ENCODE data around the gene NPIPB2.
"Not testable (repeated sequence)": the region's sequence is repeated elsewhere in the genome, so short reads cannot be mapped to it uniquely, and the experiment has no call there.

The NPIPB2 gene

DNA sequence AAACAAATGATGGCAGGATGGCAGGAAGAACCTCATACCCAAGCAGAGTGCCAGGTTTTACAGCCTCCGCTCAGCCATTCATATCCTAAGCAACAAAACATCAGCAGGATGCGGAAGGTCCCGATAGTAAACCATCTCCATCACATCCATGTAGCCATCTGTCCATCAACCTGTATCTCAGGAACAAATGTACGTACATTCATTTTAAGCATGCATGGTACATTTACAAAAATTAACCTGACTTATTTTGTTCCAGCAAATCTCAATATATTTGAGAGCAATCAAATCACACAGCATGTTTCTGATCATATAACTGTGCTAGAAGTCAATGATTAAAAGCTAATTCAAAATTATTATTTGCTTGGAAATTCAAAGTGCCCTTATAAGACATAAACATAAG lies at the start of gene NPIPB2:
Gene NPIPB2, minus strand, starts transcription at position 101 of the 400 bp plus-strand sequence. Its CDS starts 0 bp downstream, at position 101.
- DNase-seq = not testable (repeated sequence)

GRCh38 chr16:11990702-11991390 lies 49.0 kb upstream of the NPIPB2 start:
- no peak for DNase-seq

GRCh38 chr16:11988258-11988978 lies 46.6 kb upstream of the NPIPB2 start:
- DNase-seq = no peak

DNA sequence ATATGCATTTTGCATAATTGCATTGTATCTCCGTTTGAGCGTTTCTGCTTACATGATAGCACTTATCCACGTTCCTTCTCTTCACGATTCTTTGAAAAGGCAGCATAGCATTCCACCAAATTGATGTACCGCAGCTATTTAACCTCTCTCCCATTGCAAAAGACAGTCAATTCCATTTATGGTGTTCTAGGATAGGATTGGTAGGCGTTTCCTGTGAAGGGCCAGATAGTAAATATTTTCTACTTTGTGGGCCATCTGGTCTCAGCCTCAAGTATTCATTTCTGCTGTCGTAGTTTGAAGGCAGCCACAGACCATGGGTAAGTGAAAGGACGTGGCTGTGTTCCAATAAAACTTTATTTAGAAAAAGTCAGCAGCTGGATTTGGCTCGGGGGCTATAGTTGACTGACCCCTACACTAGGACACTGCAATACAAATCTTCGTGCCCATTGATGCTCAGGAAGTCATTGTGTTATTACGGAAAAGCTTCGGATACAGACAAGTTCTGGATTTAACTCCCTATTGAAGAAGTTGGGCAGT lies 44.7 kb upstream of the NPIPB2 start:
- DNase-seq = no peak

- no peak for DNase-seq
These were observed 43.4 kb upstream of the NPIPB2 start for GRCh38 chr16:11985250-11985649.

GRCh38 chr16:11980136-11980844 lies 38.4 kb upstream of the NPIPB2 start:
- no peak for DNase-seq

GRCh38 chr16:11979013-11979672 lies 37.3 kb upstream of the NPIPB2 start:
- no peak for DNase-seq

DNA sequence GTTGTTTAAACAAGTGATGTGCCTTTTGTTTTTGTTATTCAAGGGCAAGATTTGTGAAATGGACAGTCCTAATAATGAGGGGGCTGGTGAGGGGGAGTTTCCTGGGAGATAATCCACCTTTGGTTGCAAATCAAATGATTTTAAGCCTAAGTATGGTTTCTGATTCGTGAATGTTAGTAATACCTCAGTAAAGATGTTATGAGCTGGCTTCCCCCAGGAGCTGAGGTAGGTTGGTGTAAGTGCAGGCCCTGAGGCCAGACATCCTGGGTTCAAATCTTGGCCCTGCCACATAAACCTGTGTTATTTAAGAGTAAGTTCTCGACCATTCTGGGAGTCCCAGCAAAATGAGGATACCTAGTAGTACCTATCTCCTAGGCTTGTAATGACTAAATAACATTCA lies 36.2 kb upstream of the NPIPB2 start:
- DNase-seq = no peak

- DNase-seq = no peak
These were observed 35.7 kb upstream of the NPIPB2 start for GRCh38 chr16:11977376-11978041.

GRCh38 chr16:11976850-11977375 lies 35.1 kb upstream of the NPIPB2 start:
- DNase-seq = no peak

- DNase-seq = no peak
These were observed 31.2 kb upstream of the NPIPB2 start for GRCh38 chr16:11973070-11973469.

DNA sequence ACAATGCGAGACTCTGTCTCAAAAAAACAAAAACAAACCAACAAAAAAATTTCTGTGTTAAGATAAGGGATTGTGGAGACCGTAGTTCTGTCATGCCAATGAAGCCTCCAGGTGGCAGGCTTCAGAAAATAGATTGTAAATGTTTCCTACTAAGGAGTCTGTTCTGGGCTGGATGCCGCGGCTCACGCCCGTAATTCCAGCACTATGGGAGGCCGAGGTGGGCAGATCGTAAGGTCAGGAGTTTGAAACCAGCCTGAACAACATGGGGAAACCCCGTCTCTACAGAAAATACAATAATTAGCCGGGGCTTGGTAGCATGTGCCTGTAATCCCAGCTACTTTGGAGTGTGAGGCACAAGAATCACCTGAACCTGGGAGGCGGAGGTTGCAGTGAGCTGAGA lies 30.3 kb upstream of the NPIPB2 start:
- DNase-seq = no peak

DNA sequence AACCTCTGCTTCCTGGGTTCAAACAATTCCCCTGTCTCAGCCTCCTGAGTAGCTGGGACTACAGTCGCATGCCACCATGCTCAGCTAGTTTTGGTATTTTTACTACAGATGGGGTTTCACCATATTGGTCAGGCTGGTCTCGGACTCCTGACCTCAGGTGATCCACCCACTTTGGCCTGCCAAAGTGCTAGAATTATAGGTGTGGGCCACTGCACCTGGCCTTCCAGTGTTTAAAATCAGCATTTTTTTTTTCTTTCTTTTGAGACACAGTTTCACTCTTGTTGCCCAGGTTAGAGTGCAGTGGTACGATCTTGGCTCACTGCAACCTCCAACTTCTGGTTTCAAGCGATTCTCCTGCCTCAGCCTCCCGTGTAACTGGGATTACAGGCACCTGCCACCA lies 28.4 kb upstream of the NPIPB2 start:
- DNase-seq = not testable (repeated sequence)

DNA sequence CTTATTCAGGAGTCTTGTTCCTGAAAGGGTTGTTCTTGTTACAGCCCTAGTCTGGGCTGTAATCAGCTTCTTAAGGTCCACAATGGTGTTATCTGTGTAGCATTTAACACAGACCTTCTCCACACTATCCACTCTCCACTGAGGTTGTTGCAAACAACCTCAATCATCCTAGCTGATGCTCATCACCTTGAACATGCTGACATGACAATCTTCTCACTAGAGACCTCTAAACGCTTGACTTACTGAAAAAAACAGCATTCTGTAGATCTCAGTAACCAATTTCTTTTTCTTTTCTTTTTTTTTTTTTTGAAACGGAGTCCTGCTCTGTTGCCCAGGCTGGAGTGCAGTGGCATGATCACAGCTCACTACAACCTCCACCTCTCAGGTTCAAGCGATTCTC lies 26.7 kb upstream of the NPIPB2 start:
- no peak for DNase-seq

DNA sequence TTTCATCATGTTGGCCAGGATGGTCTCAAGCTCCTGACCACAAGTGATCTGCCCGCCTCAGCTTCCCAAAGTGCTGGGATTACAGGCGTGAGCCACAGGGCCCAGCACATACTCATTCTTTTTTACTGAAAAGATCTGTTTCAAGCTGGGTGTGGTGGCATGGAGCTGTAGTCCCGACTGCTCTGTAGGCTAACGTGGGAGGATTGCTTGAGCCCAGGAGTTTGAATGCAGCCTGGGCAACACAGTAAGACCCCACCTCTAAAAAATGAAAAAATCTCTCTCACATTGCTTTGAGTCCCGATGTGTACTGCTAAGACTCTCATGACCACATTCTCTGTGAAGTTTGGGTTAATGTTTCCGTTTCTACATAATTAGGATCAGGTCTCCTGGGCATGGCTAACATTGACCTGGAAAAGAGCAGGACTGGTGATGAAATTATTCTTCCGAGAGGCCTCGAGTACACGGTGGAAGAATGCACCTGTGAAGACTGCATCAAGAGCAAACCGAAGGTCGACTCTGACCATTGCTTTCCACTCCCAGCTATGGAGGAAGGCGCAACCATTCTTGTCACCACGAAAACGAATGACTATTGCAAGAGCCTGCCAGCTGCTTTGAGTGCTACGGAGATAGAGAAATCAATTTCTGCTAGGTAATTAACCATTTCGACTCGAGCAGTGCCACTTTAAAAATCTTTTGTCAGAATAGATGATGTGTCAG lies 25.5 kb upstream of the NPIPB2 start:
- DNase-seq = no peak

- DNase-seq = no peak
These were observed 24.3 kb upstream of the NPIPB2 start for GRCh38 chr16:11966173-11966572.

DNA sequence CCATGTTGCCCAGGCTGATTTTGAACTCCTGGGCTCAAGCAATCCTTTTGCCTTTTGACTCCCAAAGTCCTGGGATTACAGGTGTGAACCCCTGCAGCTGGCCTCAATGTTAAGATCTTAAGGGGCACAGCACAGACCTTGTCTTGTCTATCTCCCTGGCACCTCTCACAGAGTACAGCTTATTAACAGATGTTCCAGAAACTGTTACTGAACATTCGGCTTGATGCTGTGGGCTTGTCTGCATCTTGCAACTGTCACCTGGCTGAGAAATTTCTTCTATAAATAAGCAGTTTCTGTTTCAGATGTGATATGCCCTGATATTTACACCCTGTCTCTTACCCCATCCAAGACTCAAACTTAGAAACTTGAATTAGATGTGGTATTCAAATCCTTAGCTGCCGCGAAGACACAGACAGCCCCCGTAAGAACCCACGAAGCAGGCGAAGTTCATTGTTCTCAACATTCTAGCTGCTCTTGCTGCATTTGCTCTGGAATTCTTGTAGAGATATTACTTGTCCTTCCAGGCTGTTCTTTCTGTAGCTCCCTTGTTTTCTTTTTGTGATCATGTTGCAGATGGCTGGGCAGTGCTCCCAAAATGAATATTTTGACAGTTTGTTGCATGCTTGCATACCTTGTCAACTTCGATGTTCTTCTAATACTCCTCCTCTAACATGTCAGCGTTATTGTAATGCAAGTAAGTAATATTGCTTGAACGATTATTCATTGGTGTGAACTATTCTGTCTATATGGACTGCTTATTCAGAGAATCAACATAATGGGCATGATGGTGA lies 23.1 kb upstream of the NPIPB2 start, which contains the start of gene TNFRSF17:
Gene TNFRSF17, plus strand, starts transcription at position 450 of the 791 bp plus-strand sequence. Its CDS starts 115 bp downstream, at position 565.
- DNase-seq = no peak

GRCh38 chr16:11963706-11964105 lies 21.9 kb upstream of the NPIPB2 start:
- DNase-seq = no peak

GRCh38 chr16:11962978-11963377 lies 21.1 kb upstream of the NPIPB2 start:
- not testable (repeated sequence) for DNase-seq

- not testable (repeated sequence) for DNase-seq
These were observed 20.6 kb upstream of the NPIPB2 start for GRCh38 chr16:11962457-11962856.

Measured in activated T-cell treated with anti-CD3 and anti-CD28 coated beads, Interleukin-2, amount 50 U/mL, for 1 hour (primary cell).